ENCODE measurements around the gene TOP2A. TPM values are rescaled to one million over a fixed set of nuclear protein-coding genes. Genes with fewer than 3 reads are reported as not detected.

The TOP2A gene, protein sequence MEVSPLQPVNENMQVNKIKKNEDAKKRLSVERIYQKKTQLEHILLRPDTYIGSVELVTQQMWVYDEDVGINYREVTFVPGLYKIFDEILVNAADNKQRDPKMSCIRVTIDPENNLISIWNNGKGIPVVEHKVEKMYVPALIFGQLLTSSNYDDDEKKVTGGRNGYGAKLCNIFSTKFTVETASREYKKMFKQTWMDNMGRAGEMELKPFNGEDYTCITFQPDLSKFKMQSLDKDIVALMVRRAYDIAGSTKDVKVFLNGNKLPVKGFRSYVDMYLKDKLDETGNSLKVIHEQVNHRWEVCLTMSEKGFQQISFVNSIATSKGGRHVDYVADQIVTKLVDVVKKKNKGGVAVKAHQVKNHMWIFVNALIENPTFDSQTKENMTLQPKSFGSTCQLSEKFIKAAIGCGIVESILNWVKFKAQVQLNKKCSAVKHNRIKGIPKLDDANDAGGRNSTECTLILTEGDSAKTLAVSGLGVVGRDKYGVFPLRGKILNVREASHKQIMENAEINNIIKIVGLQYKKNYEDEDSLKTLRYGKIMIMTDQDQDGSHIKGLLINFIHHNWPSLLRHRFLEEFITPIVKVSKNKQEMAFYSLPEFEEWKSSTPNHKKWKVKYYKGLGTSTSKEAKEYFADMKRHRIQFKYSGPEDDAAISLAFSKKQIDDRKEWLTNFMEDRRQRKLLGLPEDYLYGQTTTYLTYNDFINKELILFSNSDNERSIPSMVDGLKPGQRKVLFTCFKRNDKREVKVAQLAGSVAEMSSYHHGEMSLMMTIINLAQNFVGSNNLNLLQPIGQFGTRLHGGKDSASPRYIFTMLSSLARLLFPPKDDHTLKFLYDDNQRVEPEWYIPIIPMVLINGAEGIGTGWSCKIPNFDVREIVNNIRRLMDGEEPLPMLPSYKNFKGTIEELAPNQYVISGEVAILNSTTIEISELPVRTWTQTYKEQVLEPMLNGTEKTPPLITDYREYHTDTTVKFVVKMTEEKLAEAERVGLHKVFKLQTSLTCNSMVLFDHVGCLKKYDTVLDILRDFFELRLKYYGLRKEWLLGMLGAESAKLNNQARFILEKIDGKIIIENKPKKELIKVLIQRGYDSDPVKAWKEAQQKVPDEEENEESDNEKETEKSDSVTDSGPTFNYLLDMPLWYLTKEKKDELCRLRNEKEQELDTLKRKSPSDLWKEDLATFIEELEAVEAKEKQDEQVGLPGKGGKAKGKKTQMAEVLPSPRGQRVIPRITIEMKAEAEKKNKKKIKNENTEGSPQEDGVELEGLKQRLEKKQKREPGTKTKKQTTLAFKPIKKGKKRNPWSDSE (N-terminal part only)
- total RNA-seq = 1 to 10 TPM in 4 of 6 experiments, under 1 TPM in 2; 0.22 to 7.3 (median 3.0) TPM
- long read RNA-seq = 0 reads

- Histone ChIP-seq H3K9me3 (no peaks in the 10 kb centered on the region), H3K36me3 (no peaks in the 10 kb centered on the region), H3K27ac (no peak within 1 kb of the TSS), H3K27me3 (no peaks in the 10 kb centered on the region), H3K4me3 (peak within 1 kb of the TSS; percentile 42 to 62 (median 52)), H3K4me1 (peaks cover 0 to under 1% (median 0%) of the 10 kb centered on the region in 4 donors)
- no peak for TF ChIP-seq POLR2A (IDR thresholded peaks at IDR 0.05)
- no peak for TF ChIP-seq CTCF (IDR thresholded peaks at IDR 0.05)
- DNase-seq (peak; percentile 84 to 99 (median 90)), ATAC-seq (peak; percentile 95 to 98 (median 98))
- intact Hi-C loops (cut with DNase I) = loop anchor here in 1 of 2 donors (5.0 kb wide), 1 partner anchor 61 kb away; no protein-coding TSS in a partner anchor
- 0% methylated on average over 20 of the region's 49 CpGs for WGBS (ENCODE audit: insufficient coverage, low coverage, low lambda C conversion rate, missing lambda C conversion rate)
These were observed at the start of gene TOP2A for GRCh38 chr17:40417609-40418427. TOP2A (minus strand) TSS chr17:40417896; CDS start chr17:40417791, 105 bp downstream.

DNA sequence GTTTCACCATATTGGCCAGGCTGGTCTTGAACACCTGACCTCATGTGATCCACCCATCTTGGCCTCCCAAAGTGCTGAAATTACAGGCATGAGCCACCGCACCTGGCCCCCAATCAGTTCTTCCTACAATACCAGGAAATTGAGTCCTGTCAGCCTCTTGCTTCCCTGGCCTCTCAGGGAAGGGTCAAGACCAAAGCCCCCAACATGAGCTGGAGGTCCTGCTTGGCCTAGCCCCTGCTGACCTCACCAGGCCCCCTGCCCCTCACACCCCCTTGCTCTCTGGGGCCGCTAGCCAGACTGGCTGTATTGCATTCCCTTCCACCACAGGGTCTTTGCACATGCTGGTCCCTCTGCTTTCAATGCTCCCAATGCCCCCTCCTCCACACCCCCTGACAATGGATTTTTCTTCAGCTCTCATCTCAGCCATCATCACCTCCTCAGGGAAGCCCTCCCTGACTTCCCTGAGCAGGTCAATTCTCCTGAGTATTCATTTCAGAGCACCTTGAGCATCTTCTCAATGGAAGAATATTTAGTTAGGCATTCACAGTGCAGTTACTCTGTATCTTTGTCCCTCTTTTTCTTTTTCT lies 49.7 kb upstream of the TOP2A start:
- H3K9me3 ChIP-seq = no peaks in the 10 kb centered on the region
- intact Hi-C loops (cut with DNase I) = loop anchor here in 1 of 2 donors (10.0 kb wide), 1 partner anchor 67 kb away; no protein-coding TSS in a partner anchor
- H3K4me1 ChIP-seq = peaks cover 0 to 9% (median 2%) of the 10 kb centered on the region in 4 donors
- WGBS (ENCODE audit: insufficient coverage, low coverage, low lambda C conversion rate, missing lambda C conversion rate) = 84% methylated on average over 2 of the region's 2 CpGs
- ATAC-seq (no peak), DNase-seq (no peak)
- no peak overlapping the region for H3K4me3 ChIP-seq
- no peak for TF ChIP-seq CTCF (IDR thresholded peaks at IDR 0.05)
- no peak overlapping the region for H3K27ac ChIP-seq
- H3K36me3 ChIP-seq = no peaks in the 10 kb centered on the region
- no peaks in the 10 kb centered on the region for H3K27me3 ChIP-seq

GRCh38 chr17:40466298-40466971 lies 48.7 kb upstream of the TOP2A start:
- Histone ChIP-seq H3K36me3 (no peaks in the 10 kb centered on the region), H3K4me3 (no peak overlapping the region), H3K9me3 (no peaks in the 10 kb centered on the region), H3K4me1 (peaks cover 0 to 19% (median 6%) of the 10 kb centered on the region in 4 donors), H3K27ac (no peak overlapping the region), H3K27me3 (no peaks in the 10 kb centered on the region)
- DNase-seq (no peak), ATAC-seq (no peak)
- 68% methylated on average over 8 of the region's 11 CpGs for WGBS (ENCODE audit: insufficient coverage, low coverage, low lambda C conversion rate, missing lambda C conversion rate)
- TF ChIP-seq CTCF (IDR thresholded peaks at IDR 0.05) = no peak
- TF ChIP-seq POLR2A (IDR thresholded peaks at IDR 0.05) = no peak
- intact Hi-C loops (cut with DNase I) = loop anchor here in 1 of 2 donors (10.0 kb wide), 1 partner anchor 68 kb away; no protein-coding TSS in a partner anchor
